GM19099 (cell line): Measurements from ENCODE around the gene ACSS2.

Source experiments
- POLR2A ChIP-seq: IDR thresholded peaks from 3 replicates; pipeline ENCODE4 v1.6.1; 2011; ENCODE audit warnings: low read depth; ENCODE audit not compliant: insufficient read length; ENCODE audit errors: extremely low read depth

The ACSS2 gene

GRCh38 chr20:34892671-34893070 lies 16.3 kb downstream of the ACSS2 start:
- no peak for TF ChIP-seq POLR2A

- TF ChIP-seq POLR2A = no peak
Observed at GRCh38 chr20:34894723-34895122, 18.3 kb downstream of the ACSS2 start.

- TF ChIP-seq POLR2A = no peak
Observed at GRCh38 chr20:34895465-34895864, 19.1 kb downstream of the ACSS2 start.

GRCh38 chr20:34896086-34896621 lies 19.7 kb downstream of the ACSS2 start:
- no peak for TF ChIP-seq POLR2A

GRCh38 chr20:34904202-34904621 lies 27.8 kb downstream of the ACSS2 start:
- TF ChIP-seq POLR2A = no peak

- no peak for TF ChIP-seq POLR2A
Observed at GRCh38 chr20:34907616-34908469, 31.4 kb downstream of the ACSS2 start.

GRCh38 chr20:34915131-34915530 lies 38.7 kb downstream of the ACSS2 start:
- no peak for TF ChIP-seq POLR2A

- TF ChIP-seq POLR2A = no peak
Observed at GRCh38 chr20:34915749-34916455, 39.5 kb downstream of the ACSS2 start.

- TF ChIP-seq POLR2A = no peak
Observed at GRCh38 chr20:34916774-34917354, 40.5 kb downstream of the ACSS2 start.

GRCh38 chr20:34920055-34920454 lies 43.6 kb downstream of the ACSS2 start:
- no peak for TF ChIP-seq POLR2A

- no peak for TF ChIP-seq POLR2A
Observed at GRCh38 chr20:34921436-34921835, 45.0 kb downstream of the ACSS2 start.

GRCh38 chr20:34922654-34923381 lies 46.4 kb downstream of the ACSS2 start:
- TF ChIP-seq POLR2A = no peak

- TF ChIP-seq POLR2A = no peak
Observed at GRCh38 chr20:34923414-34923813, 47.0 kb downstream of the ACSS2 start.

- no peak for TF ChIP-seq POLR2A
Observed at GRCh38 chr20:34925341-34925740, 48.9 kb downstream of the ACSS2 start.

- no peak for TF ChIP-seq POLR2A
Observed at GRCh38 chr20:34925981-34926380, 49.6 kb downstream of the ACSS2 start.
